ENCODE results near the gene LAPTM5. TPM values are rescaled to one million over a fixed set of nuclear protein-coding genes. Genes with fewer than 3 reads are reported as not detected.

The LAPTM5 gene
- total and polyA plus RNA-seq, 4 experiments from 2014 or later: 563 to 851 (median 598) TPM

DNA sequence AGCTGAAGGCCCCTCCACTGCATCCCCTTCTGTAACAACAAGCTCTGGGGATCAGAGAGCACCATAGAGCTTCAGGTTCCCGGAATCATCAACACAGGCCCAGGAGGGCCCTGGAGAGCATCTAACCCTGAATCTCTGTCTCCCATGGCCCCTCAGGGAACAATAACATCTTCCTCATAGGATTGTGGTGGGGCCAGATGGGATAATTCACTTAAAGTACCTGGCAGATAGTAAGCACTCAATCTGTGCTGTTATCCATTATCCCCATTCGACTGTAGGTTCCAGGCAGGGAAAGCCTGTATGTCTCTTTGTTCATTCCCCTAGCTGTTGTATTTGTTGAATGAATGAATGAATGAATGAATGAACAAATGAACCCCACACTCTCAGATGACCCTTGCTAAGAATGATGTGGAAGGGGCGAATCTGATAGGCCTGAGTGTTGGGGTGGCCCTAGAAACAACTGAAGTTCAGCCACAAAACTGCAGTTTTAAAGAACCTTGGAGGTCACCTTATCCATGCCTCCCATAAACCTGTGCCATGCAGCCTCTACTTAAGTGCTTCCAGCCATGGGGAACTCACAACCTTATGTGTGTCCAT is 14.5 kb downstream of the LAPTM5 start:
- peak in 1 of 5 donors; percentile 24 for DNase-seq
- peaks cover 0 to 2% (median 0%) of the 10 kb centered on the region in 8 donors for H3K9me3 Mint-ChIP-seq
- H3K36me3 Mint-ChIP-seq: peaks cover 46 to 80% of the 10 kb centered on the region in 2 donors
- H3K4me3 Mint-ChIP-seq: peak overlapping the region; percentile 77 to 98 (median 89)
- ChIA-PET POLR2A (ENCODE audit: partially characterized antibody) (interaction anchor here (1.0 to 37.5 kb wide), 8 partner anchors 11 to 1366 kb away, joined by 3 to 1160 read pairs (median 20); partner anchors contain the start of gene LAPTM5), CTCF (ENCODE audit: partially characterized antibody) (interaction anchor here (0.8 to 7.7 kb wide), 10 partner anchors 10 to 59 kb away, joined by 3 to 111 read pairs (median 6); partner anchors contain the start of genes LAPTM5 and MATN1)
- intact Hi-C loops (cut with micrococcal nuclease): loop anchor here (1.0 to 2.0 kb wide), 5 partner anchors 9 to 36 kb away; no protein-coding TSS in a partner anchor
- peak overlapping the region; percentile 92 for H3K27ac ChIP-seq (ENCODE audit: low read depth, low read length)
- H3K27ac Mint-ChIP-seq: peak overlapping the region; percentile 95 to 99 (median 98)
- H3K4me1 ChIP-seq (ENCODE audit: insufficient read depth, low read length): peaks cover 96% of the 10 kb centered on the region
- H3K4me3 ChIP-seq (ENCODE audit: low read length in 2 of 2): no peak overlapping the region
- no peaks in the 10 kb centered on the region for H3K9me3 ChIP-seq (ENCODE audit: control insufficient read depth in 1 of 2, low read length in 2 of 2)
- H3K27me3 ChIP-seq (ENCODE audit: insufficient read depth, low read length): no peaks in the 10 kb centered on the region
- H3K36me3 ChIP-seq (ENCODE audit: insufficient read depth, low read length): peaks cover 50% of the 10 kb centered on the region
- H3K27me3 Mint-ChIP-seq: no peaks in the 10 kb centered on the region
- peaks cover 75 to 99% (median 84%) of the 10 kb centered on the region in 4 donors for H3K4me1 Mint-ChIP-seq

DNA sequence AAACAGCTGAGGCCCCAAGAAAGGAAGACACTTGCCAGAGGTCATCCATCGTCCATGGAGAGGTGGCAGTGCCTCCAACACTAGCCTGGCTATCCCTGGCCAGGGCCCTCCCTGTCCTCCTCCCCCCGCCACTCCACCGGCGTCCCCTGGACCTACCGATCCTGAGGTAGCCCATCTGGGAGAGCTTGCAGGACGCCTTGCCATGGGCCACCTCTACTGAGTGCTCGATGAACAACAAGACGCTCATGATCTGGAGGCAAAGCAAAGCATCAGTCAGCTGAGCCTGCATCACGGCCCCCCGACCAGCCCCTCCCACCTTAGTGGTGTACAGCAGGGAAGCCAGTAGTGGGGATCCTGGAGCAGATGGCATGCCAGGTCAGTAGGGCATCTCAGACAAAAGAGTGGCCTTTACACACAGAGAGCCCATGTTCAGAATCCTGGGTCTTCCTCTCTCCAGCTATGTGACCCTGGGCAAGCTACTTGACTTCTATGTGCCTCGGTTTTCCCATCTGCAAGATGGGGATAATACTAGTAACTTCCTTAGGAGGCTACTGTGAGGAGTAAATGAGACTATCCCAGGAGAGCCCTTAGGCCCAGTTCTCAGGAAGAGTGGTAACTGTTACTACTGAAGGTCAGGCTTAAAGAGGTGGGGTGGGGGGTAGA is 15.1 kb downstream of the LAPTM5 start:
- peaks cover 69 to 99% (median 81%) of the 10 kb centered on the region in 4 donors for H3K4me1 Mint-ChIP-seq
- Histone ChIP-seq H3K9me3 (ENCODE audit: control insufficient read depth in 1 of 2, low read length in 2 of 2) (no peaks in the 10 kb centered on the region), H3K27ac (ENCODE audit: low read depth, low read length) (peak overlapping the region; percentile 92), H3K27me3 (ENCODE audit: insufficient read depth, low read length) (no peaks in the 10 kb centered on the region), H3K4me1 (ENCODE audit: insufficient read depth, low read length) (peaks cover 91% of the 10 kb centered on the region), H3K36me3 (ENCODE audit: insufficient read depth, low read length) (peaks cover 57% of the 10 kb centered on the region), H3K4me3 (ENCODE audit: low read length in 2 of 2) (no peak overlapping the region)
- peak overlapping the region; percentile 95 to 99 (median 98) for H3K27ac Mint-ChIP-seq
- H3K36me3 Mint-ChIP-seq: peaks cover 53 to 80% of the 10 kb centered on the region in 2 donors
- H3K9me3 Mint-ChIP-seq: peaks cover 0 to 2% (median 0%) of the 10 kb centered on the region in 8 donors
- CTCF ChIA-PET (ENCODE audit: partially characterized antibody): interaction anchor here (0.8 to 7.7 kb wide), 4 partner anchors 14 to 41 kb away, joined by 4 to 111 read pairs (median 80); partner anchors contain the start of gene LAPTM5
- POLR2A ChIA-PET (ENCODE audit: partially characterized antibody): interaction anchor here (1.3 to 37.5 kb wide), 5 partner anchors 10 to 37 kb away, joined by 3 to 1160 read pairs (median 43); partner anchors contain the start of gene LAPTM5
- H3K27me3 Mint-ChIP-seq: no peaks in the 10 kb centered on the region
- intact Hi-C loops (cut with micrococcal nuclease): loop anchor here (2.0 kb wide), 1 partner anchor 18 kb away; no protein-coding TSS in a partner anchor
- DNase-seq: no peak
- H3K4me3 Mint-ChIP-seq: peak overlapping the region in 5 of 8 donors; percentile 38 to 98 (median 90)

DNA sequence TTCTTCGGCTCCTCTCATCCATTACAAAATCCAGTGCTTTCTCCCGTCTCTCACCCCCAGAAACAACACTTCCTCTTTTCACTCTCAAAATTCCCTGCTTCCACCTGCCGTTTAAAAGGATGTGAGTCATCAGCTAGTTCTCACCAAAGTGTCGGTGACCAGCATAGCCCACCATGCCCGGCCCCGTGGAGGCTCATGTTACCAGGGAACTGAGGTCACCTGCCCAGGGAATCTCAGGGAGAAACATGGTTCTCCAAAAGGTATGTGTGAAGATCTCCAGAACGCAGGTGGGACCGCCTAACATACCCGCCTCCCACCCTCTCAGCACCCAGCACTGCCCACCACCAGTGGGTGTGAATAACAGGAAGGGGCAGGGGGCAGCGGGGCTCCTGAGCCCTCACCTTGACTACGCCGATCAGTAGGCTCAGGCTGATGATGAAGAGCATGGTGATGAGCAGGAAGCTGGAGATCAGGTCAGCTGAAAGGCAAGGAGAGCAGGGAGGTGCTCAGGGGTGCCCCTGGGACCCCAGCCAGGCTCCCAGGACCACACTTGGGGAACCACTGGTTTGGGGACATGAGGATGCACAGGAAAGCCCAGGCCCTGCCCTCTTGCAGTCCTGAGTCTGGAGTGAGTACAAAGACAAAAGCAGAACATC is 16.2 kb downstream of the LAPTM5 start:
- Mint-ChIP-seq H3K4me1 (peaks cover 58 to 93% (median 72%) of the 10 kb centered on the region in 4 donors), H3K27ac (peak overlapping the region; percentile 86 to 95 (median 90)), H3K36me3 (peaks cover 61 to 81% of the 10 kb centered on the region in 2 donors), H3K27me3 (no peaks in the 10 kb centered on the region), H3K9me3 (peaks cover 0 to 2% (median 0%) of the 10 kb centered on the region in 8 donors), H3K4me3 (peak overlapping the region in 7 of 8 donors; percentile 32 to 74 (median 57))
- peaks cover 67% of the 10 kb centered on the region for H3K36me3 ChIP-seq (ENCODE audit: insufficient read depth, low read length)
- no peaks in the 10 kb centered on the region for H3K27me3 ChIP-seq (ENCODE audit: insufficient read depth, low read length)
- intact Hi-C loops (cut with micrococcal nuclease): no loop called here
- peaks cover 81% of the 10 kb centered on the region for H3K4me1 ChIP-seq (ENCODE audit: insufficient read depth, low read length)
- no peak for DNase-seq
- H3K27ac ChIP-seq (ENCODE audit: low read depth, low read length): peak overlapping the region; percentile 92
- CTCF ChIA-PET (ENCODE audit: partially characterized antibody): interaction anchor here (0.7 to 7.7 kb wide), 4 partner anchors 15 to 41 kb away, joined by 3 to 111 read pairs (median 80); partner anchors contain the start of gene LAPTM5
- H3K4me3 ChIP-seq (ENCODE audit: low read length in 2 of 2): no peak overlapping the region
- H3K9me3 ChIP-seq (ENCODE audit: control insufficient read depth in 1 of 2, low read length in 2 of 2): no peaks in the 10 kb centered on the region
- POLR2A ChIA-PET (ENCODE audit: partially characterized antibody): interaction anchor here (1.1 to 37.5 kb wide), 4 partner anchors 8 to 22 kb away, joined by 3 to 1160 read pairs (median 48); partner anchors contain the start of gene LAPTM5

DNA sequence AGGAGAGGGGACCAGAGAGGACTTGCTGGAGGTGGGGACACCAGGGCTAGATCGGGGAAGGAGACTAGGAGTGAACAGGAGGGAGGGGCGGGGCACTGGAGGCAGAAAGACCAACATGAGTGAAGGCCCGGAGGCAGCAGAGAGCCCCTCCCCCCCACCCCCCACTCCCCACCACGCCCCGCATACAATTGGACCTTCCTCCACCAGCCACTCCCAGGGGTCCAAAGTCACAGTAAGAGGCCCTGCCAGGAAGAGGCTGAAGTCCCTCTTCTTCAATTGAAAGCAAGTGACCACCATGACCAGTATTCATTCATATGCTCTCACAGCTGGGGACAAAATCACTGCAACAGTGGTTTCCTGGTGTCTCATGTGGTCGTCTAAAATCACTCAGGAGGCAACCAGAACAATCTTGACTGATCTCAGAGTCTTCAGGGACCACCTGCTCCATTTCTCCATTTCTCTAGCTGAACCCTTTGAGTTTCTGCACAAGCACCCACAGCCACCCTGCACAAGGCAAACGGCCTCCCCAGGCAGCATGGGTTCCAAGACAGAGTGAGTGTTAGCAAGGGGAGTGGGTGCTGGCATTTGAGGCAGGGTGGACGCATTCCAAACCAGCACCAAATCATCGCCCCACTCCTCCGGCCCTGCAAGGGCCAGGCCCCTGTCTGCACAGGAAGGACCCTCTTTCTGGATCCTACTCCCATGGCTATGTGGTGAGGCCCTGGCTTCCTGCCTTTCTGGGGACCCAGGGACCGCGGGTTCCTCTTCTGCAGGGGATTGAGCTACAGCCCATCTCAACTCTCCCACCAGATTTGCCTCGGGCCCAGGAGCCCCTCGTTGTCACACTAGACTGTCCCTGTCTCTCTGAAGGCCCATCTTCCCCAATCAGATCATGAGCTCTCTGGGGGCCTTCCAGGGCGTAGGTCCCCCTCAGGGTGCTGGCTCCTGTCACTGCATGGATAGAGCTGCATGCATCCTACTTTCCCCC is 17.0 kb downstream of the LAPTM5 start:
- H3K9me3 Mint-ChIP-seq: peaks cover 0 to 2% (median 0%) of the 10 kb centered on the region in 8 donors
- H3K27me3 Mint-ChIP-seq: no peaks in the 10 kb centered on the region
- Histone ChIP-seq H3K27me3 (ENCODE audit: insufficient read depth, low read length) (no peaks in the 10 kb centered on the region), H3K4me3 (ENCODE audit: low read length in 2 of 2) (no peak overlapping the region), H3K27ac (ENCODE audit: low read depth, low read length) (peak overlapping the region; percentile 92), H3K9me3 (ENCODE audit: control insufficient read depth in 1 of 2, low read length in 2 of 2) (no peaks in the 10 kb centered on the region), H3K36me3 (ENCODE audit: insufficient read depth, low read length) (peaks cover 75% of the 10 kb centered on the region), H3K4me1 (ENCODE audit: insufficient read depth, low read length) (peaks cover 73% of the 10 kb centered on the region)
- peak overlapping the region in 6 of 8 donors; percentile 30 to 74 (median 52) for H3K4me3 Mint-ChIP-seq
- ChIA-PET POLR2A (ENCODE audit: partially characterized antibody) (interaction anchor here (1.0 to 37.5 kb wide), 5 partner anchors 8 to 21 kb away, joined by 3 to 1160 read pairs (median 4); partner anchors contain the start of gene LAPTM5), CTCF (ENCODE audit: partially characterized antibody) (interaction anchor here (0.7 to 7.7 kb wide), 5 partner anchors 9 to 42 kb away, joined by 3 to 111 read pairs (median 76); partner anchors contain the start of gene LAPTM5)
- H3K4me1 Mint-ChIP-seq: peaks cover 52 to 85% (median 65%) of the 10 kb centered on the region in 4 donors
- peaks cover 70 to 85% of the 10 kb centered on the region in 2 donors for H3K36me3 Mint-ChIP-seq
- intact Hi-C loops (cut with micrococcal nuclease): no loop called here
- no peak for DNase-seq
- peak overlapping the region; percentile 86 to 95 (median 90) for H3K27ac Mint-ChIP-seq

GRCh38 chr1:30739601-30740000 is 18.0 kb downstream of the LAPTM5 start:
- H3K27ac ChIP-seq (ENCODE audit: low read depth, low read length): peak overlapping the region; percentile 27
- POLR2A ChIA-PET (ENCODE audit: partially characterized antibody): interaction anchor here (1.0 to 37.5 kb wide), 2 partner anchors 17 to 18 kb away, joined by 4 to 1160 read pairs; partner anchors contain the start of gene LAPTM5

More at GRCh38 chr1:30739601-30740000, 18.0 kb downstream of the LAPTM5 start:
- CTCF ChIA-PET (ENCODE audit: partially characterized antibody): interaction anchor here (1.7 to 2.3 kb wide), 2 partner anchors 10 to 21 kb away, joined by 6 to 9 read pairs; no protein-coding TSS in a partner anchor
- H3K27ac Mint-ChIP-seq: peak overlapping the region in 6 of 7 donors; percentile 29 to 95 (median 80)
- H3K4me1 ChIP-seq (ENCODE audit: insufficient read depth, low read length): peaks cover 63% of the 10 kb centered on the region
- intact Hi-C loops (cut with micrococcal nuclease): no loop called here
- H3K4me3 Mint-ChIP-seq: no peak overlapping the region
- DNase-seq: no peak
- peaks cover 46 to 75% (median 57%) of the 10 kb centered on the region in 4 donors for H3K4me1 Mint-ChIP-seq
- no peaks in the 10 kb centered on the region for H3K27me3 Mint-ChIP-seq
- peaks cover 79 to 95% of the 10 kb centered on the region in 2 donors for H3K36me3 Mint-ChIP-seq
- peaks cover 85% of the 10 kb centered on the region for H3K36me3 ChIP-seq (ENCODE audit: insufficient read depth, low read length)
- H3K9me3 Mint-ChIP-seq: peaks cover 0 to 2% (median 0%) of the 10 kb centered on the region in 8 donors
- no peak overlapping the region for H3K4me3 ChIP-seq (ENCODE audit: low read length in 2 of 2)
- H3K27me3 ChIP-seq (ENCODE audit: insufficient read depth, low read length): no peaks in the 10 kb centered on the region
- H3K9me3 ChIP-seq (ENCODE audit: control insufficient read depth in 1 of 2, low read length in 2 of 2): no peaks in the 10 kb centered on the region

All from CD4-positive, alpha-beta memory T cell (primary cell).